ENCODE data around the gene GOLGA7B. TPM values are rescaled to one million over a fixed set of nuclear protein-coding genes. Genes with fewer than 3 reads are reported as not detected.

The GOLGA7B gene
- total RNA-seq (2012; rRNA removed): under 0.01 TPM in 2 replicates

- Histone ChIP-seq H3K4me1 (ENCODE audit: control insufficient read depth, insufficient read depth, low read length) (no peaks in the 10 kb centered on the region), H3K4me2 (ENCODE audit: low read length) (peak within 1 kb of the TSS; percentile 74), H3K9ac (ENCODE audit: low read depth, low read length) (no peak within 1 kb of the TSS), H3K9me3 (replicated peaks; ENCODE audit: low read length) (no peaks in the 10 kb centered on the region), H3K4me3 (ENCODE audit: low read length) (peak within 1 kb of the TSS; percentile 59), H3K36me3 (ENCODE audit: insufficient read depth, low read length) (no peaks in the 10 kb centered on the region), H3K27me3 (ENCODE audit: control insufficient read depth, insufficient read depth, low read length) (peaks cover 72% of the 10 kb centered on the region)
Measured at GRCh38 chr10:97849687-97850402, at the start of gene GOLGA7B. Gene GOLGA7B (plus strand): TSS chr10:97849843. CDS start chr10:97850304, 461 bp downstream.

- Histone ChIP-seq H3K4me1 (ENCODE audit: control insufficient read depth, insufficient read depth, low read length) (no peaks in the 10 kb centered on the region), H3K9me3 (replicated peaks; ENCODE audit: low read length) (peaks cover 7% of the 10 kb centered on the region), H3K4me3 (ENCODE audit: low read length) (no peak overlapping the region), H3K36me3 (ENCODE audit: insufficient read depth, low read length) (no peaks in the 10 kb centered on the region), H3K4me2 (ENCODE audit: low read length) (no peak overlapping the region), H3K27me3 (ENCODE audit: control insufficient read depth, insufficient read depth, low read length) (peaks cover 51% of the 10 kb centered on the region), H3K9ac (ENCODE audit: low read depth, low read length) (no peak overlapping the region)
Measured at GRCh38 chr10:97800474-97800873, 49.2 kb upstream of the GOLGA7B start.

- H3K4me3 ChIP-seq (ENCODE audit: low read length): no peak overlapping the region
- H3K4me1 ChIP-seq (ENCODE audit: control insufficient read depth, insufficient read depth, low read length): no peaks in the 10 kb centered on the region
- peaks cover 7% of the 10 kb centered on the region for H3K9me3 ChIP-seq (replicated peaks; ENCODE audit: low read length)
- H3K36me3 ChIP-seq (ENCODE audit: insufficient read depth, low read length): no peaks in the 10 kb centered on the region
- no peak overlapping the region for H3K4me2 ChIP-seq (ENCODE audit: low read length)
- no peak overlapping the region for H3K9ac ChIP-seq (ENCODE audit: low read depth, low read length)
- peaks cover 44% of the 10 kb centered on the region for H3K27me3 ChIP-seq (ENCODE audit: control insufficient read depth, insufficient read depth, low read length)
Measured at GRCh38 chr10:97801422-97801821, 48.2 kb upstream of the GOLGA7B start.

- H3K9ac ChIP-seq (ENCODE audit: low read depth, low read length): no peak overlapping the region
- no peak overlapping the region for H3K4me3 ChIP-seq (ENCODE audit: low read length)
- H3K27me3 ChIP-seq (ENCODE audit: control insufficient read depth, insufficient read depth, low read length): peaks cover 34% of the 10 kb centered on the region
- no peaks in the 10 kb centered on the region for H3K4me1 ChIP-seq (ENCODE audit: control insufficient read depth, insufficient read depth, low read length)
- no peaks in the 10 kb centered on the region for H3K9me3 ChIP-seq (replicated peaks; ENCODE audit: low read length)
- H3K4me2 ChIP-seq (ENCODE audit: low read length): no peak overlapping the region
- no peaks in the 10 kb centered on the region for H3K36me3 ChIP-seq (ENCODE audit: insufficient read depth, low read length)
Measured at GRCh38 chr10:97805096-97805884, 44.4 kb upstream of the GOLGA7B start.

GRCh38 chr10:97805949-97806348, 43.7 kb upstream of the GOLGA7B start:
- no peak overlapping the region for H3K4me3 ChIP-seq (ENCODE audit: low read length)
- no peaks in the 10 kb centered on the region for H3K4me1 ChIP-seq (ENCODE audit: control insufficient read depth, insufficient read depth, low read length)
- H3K36me3 ChIP-seq (ENCODE audit: insufficient read depth, low read length): no peaks in the 10 kb centered on the region
- H3K27me3 ChIP-seq (ENCODE audit: control insufficient read depth, insufficient read depth, low read length): peaks cover 32% of the 10 kb centered on the region
- no peaks in the 10 kb centered on the region for H3K9me3 ChIP-seq (replicated peaks; ENCODE audit: low read length)
- no peak overlapping the region for H3K9ac ChIP-seq (ENCODE audit: low read depth, low read length)
- H3K4me2 ChIP-seq (ENCODE audit: low read length): no peak overlapping the region

GRCh38 chr10:97810446-97810845, 39.2 kb upstream of the GOLGA7B start:
- no peaks in the 10 kb centered on the region for H3K36me3 ChIP-seq (ENCODE audit: insufficient read depth, low read length)
- no peak overlapping the region for H3K4me2 ChIP-seq (ENCODE audit: low read length)
- no peak overlapping the region for H3K4me3 ChIP-seq (ENCODE audit: low read length)
- H3K27me3 ChIP-seq (ENCODE audit: control insufficient read depth, insufficient read depth, low read length): peaks cover 27% of the 10 kb centered on the region
- peaks cover 7% of the 10 kb centered on the region for H3K4me1 ChIP-seq (ENCODE audit: control insufficient read depth, insufficient read depth, low read length)
- H3K9ac ChIP-seq (ENCODE audit: low read depth, low read length): no peak overlapping the region
- H3K9me3 ChIP-seq (replicated peaks; ENCODE audit: low read length): no peaks in the 10 kb centered on the region

GRCh38 chr10:97811958-97812357, 37.7 kb upstream of the GOLGA7B start:
- no peak overlapping the region for H3K4me3 ChIP-seq (ENCODE audit: low read length)
- H3K27me3 ChIP-seq (ENCODE audit: control insufficient read depth, insufficient read depth, low read length): peaks cover 42% of the 10 kb centered on the region
- no peak overlapping the region for H3K4me2 ChIP-seq (ENCODE audit: low read length)
- H3K36me3 ChIP-seq (ENCODE audit: insufficient read depth, low read length): no peaks in the 10 kb centered on the region
- H3K9me3 ChIP-seq (replicated peaks; ENCODE audit: low read length): no peaks in the 10 kb centered on the region
- H3K9ac ChIP-seq (ENCODE audit: low read depth, low read length): no peak overlapping the region
- H3K4me1 ChIP-seq (ENCODE audit: control insufficient read depth, insufficient read depth, low read length): peaks cover 7% of the 10 kb centered on the region

- Histone ChIP-seq H3K4me1 (ENCODE audit: control insufficient read depth, insufficient read depth, low read length) (peaks cover 7% of the 10 kb centered on the region), H3K27me3 (ENCODE audit: control insufficient read depth, insufficient read depth, low read length) (peaks cover 48% of the 10 kb centered on the region), H3K9ac (ENCODE audit: low read depth, low read length) (no peak overlapping the region), H3K9me3 (replicated peaks; ENCODE audit: low read length) (no peaks in the 10 kb centered on the region), H3K4me2 (ENCODE audit: low read length) (no peak overlapping the region), H3K4me3 (ENCODE audit: low read length) (no peak overlapping the region), H3K36me3 (ENCODE audit: insufficient read depth, low read length) (no peaks in the 10 kb centered on the region)
Measured at GRCh38 chr10:97812696-97813095, 36.9 kb upstream of the GOLGA7B start.

GRCh38 chr10:97813311-97813710, 36.3 kb upstream of the GOLGA7B start:
- Histone ChIP-seq H3K9ac (ENCODE audit: low read depth, low read length) (no peak overlapping the region), H3K4me2 (ENCODE audit: low read length) (no peak overlapping the region), H3K9me3 (replicated peaks; ENCODE audit: low read length) (no peaks in the 10 kb centered on the region), H3K4me3 (ENCODE audit: low read length) (no peak overlapping the region), H3K4me1 (ENCODE audit: control insufficient read depth, insufficient read depth, low read length) (peaks cover 7% of the 10 kb centered on the region), H3K27me3 (ENCODE audit: control insufficient read depth, insufficient read depth, low read length) (peaks cover 55% of the 10 kb centered on the region), H3K36me3 (ENCODE audit: insufficient read depth, low read length) (no peaks in the 10 kb centered on the region)

- H3K4me1 ChIP-seq (ENCODE audit: control insufficient read depth, insufficient read depth, low read length): peaks cover 7% of the 10 kb centered on the region
Measured at GRCh38 chr10:97814996-97815395, 34.6 kb upstream of the GOLGA7B start.

GRCh38 chr10:97816609-97817008, 33.0 kb upstream of the GOLGA7B start:
- peaks cover 51% of the 10 kb centered on the region for H3K27me3 ChIP-seq (ENCODE audit: control insufficient read depth, insufficient read depth, low read length)
- H3K4me2 ChIP-seq (ENCODE audit: low read length): no peak overlapping the region

More at GRCh38 chr10:97814996-97815395, 34.6 kb upstream of the GOLGA7B start:
- no peak overlapping the region for H3K9ac ChIP-seq (ENCODE audit: low read depth, low read length)
- H3K4me3 ChIP-seq (ENCODE audit: low read length): no peak overlapping the region
- no peaks in the 10 kb centered on the region for H3K9me3 ChIP-seq (replicated peaks; ENCODE audit: low read length)
- no peaks in the 10 kb centered on the region for H3K36me3 ChIP-seq (ENCODE audit: insufficient read depth, low read length)
- H3K27me3 ChIP-seq (ENCODE audit: control insufficient read depth, insufficient read depth, low read length): peaks cover 60% of the 10 kb centered on the region
- H3K4me2 ChIP-seq (ENCODE audit: low read length): no peak overlapping the region

More at GRCh38 chr10:97816609-97817008, 33.0 kb upstream of the GOLGA7B start:
- Histone ChIP-seq H3K9ac (ENCODE audit: low read depth, low read length) (no peak overlapping the region), H3K9me3 (replicated peaks; ENCODE audit: low read length) (no peaks in the 10 kb centered on the region), H3K4me1 (ENCODE audit: control insufficient read depth, insufficient read depth, low read length) (peaks cover 7% of the 10 kb centered on the region), H3K4me3 (ENCODE audit: low read length) (no peak overlapping the region), H3K36me3 (ENCODE audit: insufficient read depth, low read length) (no peaks in the 10 kb centered on the region)
